NCI-H526 (cell line): Measurements from ENCODE around the gene POGZ.
A peak's percentile ranks its signal among the peaks of the same experiment; 100 is the strongest.

ENCODE experiments used
- DNase-seq, 2 experiments: peaks; one replicate each; lab custom pipeline; 2025; lab: John Stamatoyannopoulos, UW

Gene POGZ

GRCh38 chr1:151459331-151460046 is at the start of gene POGZ:
Gene POGZ (minus strand): TSS chr1:151459494. CDS start chr1:151442204, 17,290 bp downstream.
- DNase-seq = peak; percentile 97 to 100

GRCh38 chr1:151508833-151509232 is 49.5 kb upstream of the POGZ start:
- no peak for DNase-seq

GRCh38 chr1:151504759-151505158 is 45.5 kb upstream of the POGZ start:
- no peak for DNase-seq

GRCh38 chr1:151504252-151504651 is 45.0 kb upstream of the POGZ start:
- DNase-seq = no peak

GRCh38 chr1:151502859-151503780 is 43.8 kb upstream of the POGZ start:
- DNase-seq = no peak

GRCh38 chr1:151502035-151502700 is 42.9 kb upstream of the POGZ start:
- no peak for DNase-seq

- peak in 1 of 2 experiments; percentile 29 for DNase-seq
Measured at GRCh38 chr1:151501474-151501873, 42.2 kb upstream of the POGZ start.

GRCh38 chr1:151499930-151500329 is 40.6 kb upstream of the POGZ start:
- DNase-seq = no peak

- no peak for DNase-seq
Measured at GRCh38 chr1:151499365-151499764, 40.1 kb upstream of the POGZ start.

GRCh38 chr1:151495316-151495715 is 36.0 kb upstream of the POGZ start:
- DNase-seq = no peak

GRCh38 chr1:151494741-151495281 is 35.5 kb upstream of the POGZ start:
- DNase-seq = peak in 1 of 2 experiments; percentile 23

- DNase-seq = no peak
Measured at GRCh38 chr1:151493042-151493441, 33.7 kb upstream of the POGZ start.

- no peak for DNase-seq
Measured at GRCh38 chr1:151492120-151492519, 32.8 kb upstream of the POGZ start.

- no peak for DNase-seq
Measured at GRCh38 chr1:151491641-151492040, 32.3 kb upstream of the POGZ start.

GRCh38 chr1:151486557-151486956 is 27.3 kb upstream of the POGZ start:
- DNase-seq = no peak

- DNase-seq = peak in 1 of 2 experiments; percentile 36
Measured at GRCh38 chr1:151485685-151486255, 26.5 kb upstream of the POGZ start.

- no peak for DNase-seq
Measured at GRCh38 chr1:151482017-151482416, 22.7 kb upstream of the POGZ start.

GRCh38 chr1:151479462-151479861 is 20.2 kb upstream of the POGZ start:
- DNase-seq = no peak

- DNase-seq = no peak
Measured at GRCh38 chr1:151478923-151479322, 19.6 kb upstream of the POGZ start.

- DNase-seq = peak; percentile 53 to 82
Measured at GRCh38 chr1:151478140-151478812, 19.0 kb upstream of the POGZ start.

GRCh38 chr1:151477066-151477465 is 17.8 kb upstream of the POGZ start:
- no peak for DNase-seq
